Mesodermal cell (in vitro differentiated cells): ENCODE data around the gene GTPBP2.
A peak's percentile ranks its signal among the peaks of the same experiment; 100 is the strongest.

Experiments used
- H3K27ac ChIP-seq: 2 replicates; pipeline ENCODE4 v1.7.0; 2013; ENCODE audit warnings: mild to moderate bottlenecking, low read depth, low read length, moderate library complexity; ENCODE audit not compliant: severe bottlenecking
- H3K36me3 ChIP-seq: 2 replicates; pipeline ENCODE4 v1.7.1; 2013; ENCODE audit warnings: mild to moderate bottlenecking, low read length, moderate library complexity; ENCODE audit not compliant: control insufficient read depth, insufficient read depth
- H3K4me1 ChIP-seq: one replicate; pipeline ENCODE4 v1.7.1; 2013; ENCODE audit warnings: mild to moderate bottlenecking, low read length; ENCODE audit not compliant: insufficient read depth, control insufficient read depth, poor library complexity, severe bottlenecking
- H3K4me3 ChIP-seq: 2 replicates; pipeline ENCODE4 v1.7.0; 2013; ENCODE audit warnings: low read length, control low read depth, mild to moderate bottlenecking; ENCODE audit not compliant: insufficient read depth, poor library complexity, severe bottlenecking; ENCODE audit errors: extremely low read depth
- H3K9me3 ChIP-seq: 2 replicates; pipeline ENCODE4 v1.7.1; 2013; ENCODE audit warnings: mild to moderate bottlenecking, low read length, moderate library complexity; ENCODE audit not compliant: control insufficient read depth
- WGBS, 2 experiments: methylation state at CpG; one replicate each; pipeline ENCODE4 v1.1.5; 2013; ENCODE audit warnings: missing lambda C conversion rate in 2 of 2; ENCODE audit not compliant: insufficient coverage in 2 of 2; 5-methylcytosine and 5-hydroxymethylcytosine counted together

Gene GTPBP2

GRCh38 chr6:43575105-43575771, 53.8 kb downstream of the GTPBP2 start:
- Histone ChIP-seq H3K27ac (no peak overlapping the region), H3K4me1 (peaks cover 8% of the 10 kb centered on the region), H3K9me3 (peaks cover 4% of the 10 kb centered on the region), H3K4me3 (peak overlapping the region; percentile 71), H3K36me3 (peaks cover 52% of the 10 kb centered on the region)
- 1% methylated on average over 35 to 37 of the region's 38 CpGs for WGBS, 2 experiments

- H3K36me3 ChIP-seq, result peaks cover 64% of the 10 kb centered on the region
- no peak overlapping the region for H3K4me3 ChIP-seq
- no peaks in the 10 kb centered on the region for H3K4me1 ChIP-seq
- no peak overlapping the region for H3K27ac ChIP-seq
- 94 to 100% methylated on average over 2 of the region's 4 CpGs for WGBS, 2 experiments
- no peaks in the 10 kb centered on the region for H3K9me3 ChIP-seq
Measured at GRCh38 chr6:43572015-43572414, 57.0 kb downstream of the GTPBP2 start.

- H3K27ac ChIP-seq, result no peak overlapping the region
- H3K4me1 ChIP-seq, result no peaks in the 10 kb centered on the region
- H3K9me3 ChIP-seq, result no peaks in the 10 kb centered on the region
- H3K36me3 ChIP-seq, result peaks cover 75% of the 10 kb centered on the region
- 80 to 100% methylated on average over 1 of the region's 5 CpGs for WGBS, 2 experiments
- H3K4me3 ChIP-seq, result no peak overlapping the region
Measured at GRCh38 chr6:43570876-43571441, 58.1 kb downstream of the GTPBP2 start.
